ENCODE measurements around the gene EGFL7.

- no peak for TF ChIP-seq POLR2A (IDR thresholded peaks at IDR 0.05)
- TF ChIP-seq CTCF (IDR thresholded peaks at IDR 0.05): no peak
Measured at GRCh38 chr9:136645352-136645902, 17.3 kb upstream of the EGFL7 start.
